Measurements from ENCODE around the gene PRAMEF18. TPM values are rescaled to one million over a fixed set of nuclear protein-coding genes. Genes with fewer than 3 reads are reported as not detected.
"Not testable (repeated sequence)": the region's sequence is repeated elsewhere in the genome, so short reads cannot be mapped to it uniquely, and the experiment has no call there.

The PRAMEF18 gene
- total and polyA plus RNA-seq, 12 donors, result not detected

DNA sequence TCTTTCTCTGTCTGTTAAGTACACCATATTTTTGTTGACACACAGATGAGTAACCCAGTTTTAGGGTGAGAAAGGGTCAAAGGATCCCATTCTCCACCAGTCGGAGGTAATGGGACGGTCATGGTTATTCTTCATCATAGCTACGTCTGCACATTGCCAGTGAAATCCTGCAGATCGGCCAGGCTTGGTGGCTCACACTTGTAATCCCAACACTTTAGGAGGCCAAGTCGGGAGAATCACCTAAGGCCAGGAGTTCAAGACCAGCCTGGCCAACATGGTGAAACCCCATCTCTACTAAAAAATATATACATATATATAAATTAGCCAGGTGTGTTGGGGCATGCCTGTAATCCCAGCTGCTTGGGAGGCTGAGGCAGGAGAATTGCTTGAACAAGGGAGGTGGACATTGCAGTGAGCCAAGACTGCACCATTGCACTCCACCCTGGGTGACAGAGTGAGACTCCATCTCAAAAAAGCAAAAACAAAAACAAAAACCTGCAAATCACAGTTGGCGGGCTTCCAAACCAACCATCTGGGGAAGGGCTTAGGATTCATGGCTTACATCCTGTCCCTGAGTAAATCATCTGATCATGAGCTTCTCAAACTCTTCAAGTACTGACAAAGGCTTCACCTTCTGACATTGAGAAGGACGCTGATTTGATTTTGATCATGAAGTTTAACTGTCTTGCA is 5.3 kb upstream of the PRAMEF18 start:
- Histone ChIP-seq H3K27me3 (peaks cover 0 to 30% (median 0%) of the 10 kb centered on the region in 7 donors), H3K9me3 (peaks cover 0 to 11% (median 0%) of the 10 kb centered on the region in 11 donors)
- H3K4me3 ChIP-seq; H3K4me1 ChIP-seq; ATAC-seq; H3K36me3 ChIP-seq; H3K27ac ChIP-seq; intact Hi-C loops (cut with DNase I); DNase-seq: not testable (repeated sequence)
- WGBS, 2 donors, result 70 to 75% methylated on average over 7 of the region's 7 CpGs

- H3K9me3 ChIP-seq, result peaks cover 0 to 11% (median 0%) of the 10 kb centered on the region in 11 donors
- H3K27ac ChIP-seq; ATAC-seq; H3K36me3 ChIP-seq; H3K4me3 ChIP-seq; DNase-seq; H3K4me1 ChIP-seq; intact Hi-C loops (cut with DNase I): not testable (repeated sequence)
- peaks cover 0 to 27% (median 0%) of the 10 kb centered on the region in 7 donors for H3K27me3 ChIP-seq
- WGBS, 2 donors, result 70 to 78% methylated on average over 2 of the region's 2 CpGs
Measured at GRCh38 chr1:13230601-13231000, 4.6 kb upstream of the PRAMEF18 start.

- H3K4me3 ChIP-seq; H3K27ac ChIP-seq; intact Hi-C loops (cut with DNase I); ATAC-seq; DNase-seq; H3K4me1 ChIP-seq; H3K36me3 ChIP-seq: not testable (repeated sequence)
- Histone ChIP-seq H3K27me3 (peaks cover 0 to 23% (median 0%) of the 10 kb centered on the region in 7 donors), H3K9me3 (peaks cover 0 to 11% (median 0%) of the 10 kb centered on the region in 11 donors)
- 77 to 82% methylated on average over 5 of the region's 5 CpGs for WGBS, 2 donors
Measured at GRCh38 chr1:13230096-13230495, 4.1 kb upstream of the PRAMEF18 start.

- ATAC-seq, result no peak
- peaks cover 0 to 30% (median 8%) of the 10 kb centered on the region in 7 donors for H3K27me3 ChIP-seq
- WGBS, 2 donors, result 71 to 72% methylated on average over 7 of the region's 7 CpGs
- H3K9me3 ChIP-seq, result peaks cover 0 to 7% (median 0%) of the 10 kb centered on the region in 11 donors
- intact Hi-C loops (cut with DNase I), result no loop called here
- no peaks in the 10 kb centered on the region for H3K36me3 ChIP-seq
- TF ChIP-seq, protein P1, sequence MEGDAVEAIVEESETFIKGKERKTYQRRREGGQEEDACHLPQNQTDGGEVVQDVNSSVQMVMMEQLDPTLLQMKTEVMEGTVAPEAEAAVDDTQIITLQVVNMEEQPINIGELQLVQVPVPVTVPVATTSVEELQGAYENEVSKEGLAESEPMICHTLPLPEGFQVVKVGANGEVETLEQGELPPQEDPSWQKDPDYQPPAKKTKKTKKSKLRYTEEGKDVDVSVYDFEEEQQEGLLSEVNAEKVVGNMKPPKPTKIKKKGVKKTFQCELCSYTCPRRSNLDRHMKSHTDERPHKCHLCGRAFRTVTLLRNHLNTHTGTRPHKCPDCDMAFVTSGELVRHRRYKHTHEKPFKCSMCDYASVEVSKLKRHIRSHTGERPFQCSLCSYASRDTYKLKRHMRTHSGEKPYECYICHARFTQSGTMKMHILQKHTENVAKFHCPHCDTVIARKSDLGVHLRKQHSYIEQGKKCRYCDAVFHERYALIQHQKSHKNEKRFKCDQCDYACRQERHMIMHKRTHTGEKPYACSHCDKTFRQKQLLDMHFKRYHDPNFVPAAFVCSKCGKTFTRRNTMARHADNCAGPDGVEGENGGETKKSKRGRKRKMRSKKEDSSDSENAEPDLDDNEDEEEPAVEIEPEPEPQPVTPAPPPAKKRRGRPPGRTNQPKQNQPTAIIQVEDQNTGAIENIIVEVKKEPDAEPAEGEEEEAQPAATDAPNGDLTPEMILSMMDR (IDR thresholded peaks at IDR 0.05), result peak in 7 of 9 donors; percentile 22 to 63 (median 34)
- H3K4me3 ChIP-seq, result no peak overlapping the region
- H3K4me1 ChIP-seq, result no peaks in the 10 kb centered on the region
- no peak for DNase-seq
- H3K27ac ChIP-seq, result no peak overlapping the region
Measured at GRCh38 chr1:13228343-13228781, 2.4 kb upstream of the PRAMEF18 start.

GRCh38 chr1:13227271-13228055 is 1.5 kb upstream of the PRAMEF18 start:
- H3K27ac ChIP-seq; DNase-seq; H3K4me3 ChIP-seq; H3K36me3 ChIP-seq; intact Hi-C loops (cut with DNase I); H3K4me1 ChIP-seq; ATAC-seq; H3K9me3 ChIP-seq: not testable (repeated sequence)
- peaks cover 0 to 23% (median 8%) of the 10 kb centered on the region in 7 donors for H3K27me3 ChIP-seq
- WGBS, 2 donors, result 74 to 83% methylated on average over 8 of the region's 8 CpGs

- no peak overlapping the region for H3K27ac ChIP-seq
- H3K27me3 ChIP-seq, result peaks cover 0 to 15% (median 4%) of the 10 kb centered on the region in 7 donors
- no peaks in the 10 kb centered on the region for H3K36me3 ChIP-seq
- peak in 1 of 8 donors; percentile 8 for ATAC-seq
- no peaks in the 10 kb centered on the region for H3K9me3 ChIP-seq
- TF ChIP-seq, protein P1 (IDR thresholded peaks at IDR 0.05), result no peak
- DNase-seq, result no peak
- intact Hi-C loops (cut with DNase I), result no loop called here
- H3K4me3 ChIP-seq, result no peak overlapping the region
- H3K4me1 ChIP-seq, result no peaks in the 10 kb centered on the region
- WGBS, 2 donors, result 73 to 76% methylated on average over 5 of the region's 5 CpGs
Measured at GRCh38 chr1:13224480-13225060, 1.4 kb downstream of the PRAMEF18 start.

DNA sequence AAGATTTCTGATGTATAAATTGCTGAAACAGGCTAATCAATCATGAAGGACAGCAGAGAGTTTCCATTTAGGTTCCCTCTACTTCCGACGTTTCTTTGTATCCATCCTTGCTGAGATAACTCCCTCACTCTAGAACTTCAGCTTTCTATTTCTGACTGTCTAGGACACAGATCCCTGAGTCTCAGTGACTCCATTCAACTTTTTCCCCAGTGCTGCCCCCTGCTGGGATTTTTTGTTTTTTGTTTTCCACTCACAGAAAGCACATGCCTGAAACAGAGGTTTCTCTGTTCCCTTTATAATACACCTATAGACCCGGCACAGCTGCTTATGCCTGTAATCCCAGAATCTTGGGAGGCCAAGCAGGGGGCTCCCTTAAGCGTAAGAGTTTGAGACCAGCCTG is 3.2 kb downstream of the PRAMEF18 start:
- H3K27ac ChIP-seq; H3K4me1 ChIP-seq; H3K4me3 ChIP-seq; intact Hi-C loops (cut with DNase I); DNase-seq; H3K36me3 ChIP-seq; H3K9me3 ChIP-seq; ATAC-seq: not testable (repeated sequence)
- no CpG with 5 or more reads among the region's 4 CpGs for WGBS, 2 donors
- H3K27me3 ChIP-seq, result peaks cover 0 to 13% (median 4%) of the 10 kb centered on the region in 7 donors

- H3K36me3 ChIP-seq; H3K27ac ChIP-seq; DNase-seq; intact Hi-C loops (cut with DNase I); H3K27me3 ChIP-seq; H3K9me3 ChIP-seq; H3K4me3 ChIP-seq; ATAC-seq; H3K4me1 ChIP-seq: not testable (repeated sequence)
- no CpG with 5 or more reads among the region's 3 CpGs for WGBS, 2 donors
Measured at GRCh38 chr1:13219203-13219602, 6.8 kb downstream of the PRAMEF18 start.

- H3K27ac ChIP-seq; H3K27me3 ChIP-seq; H3K9me3 ChIP-seq; H3K4me1 ChIP-seq; H3K4me3 ChIP-seq; DNase-seq; H3K36me3 ChIP-seq; intact Hi-C loops (cut with DNase I): not testable (repeated sequence)
- no CpG with 5 or more reads among the region's 7 CpGs for WGBS, 2 donors
- ATAC-seq, result peak in 2 of 8 donors; percentile 39 to 46
Measured at GRCh38 chr1:13216619-13217018, 9.3 kb downstream of the PRAMEF18 start.

Measured in heart right ventricle (tissue), 16 donors.